Activated naive CD8-positive, alpha-beta T cell treated with anti-CD3 and anti-CD28 coated beads, Interleukin-2, amount 10 ng/mL, durations not matched to agents 7 days and 5 days (primary cell): ENCODE data around the gene ROBO1. TPM values are rescaled to one million over a fixed set of nuclear protein-coding genes. Genes with fewer than 3 reads are reported as not detected.

Experiments
- ATAC-seq: fragments of 150-1000 bp; cut with Tn5 transposase; one replicate; pipeline ENCODE4 v1.10.0; 2021; ENCODE audit warnings: low read depth, moderate library complexity
- POLR2A ChIA-PET: fragments of 350-600 bp; sonication (Branson Sonifier 250); formaldehyde crosslinking; loops from one replicate; lab custom pipeline; 2021; ENCODE audit warnings: antibody characterized with exemption; lab: Charles Lee
- DNase-seq: peaks from one replicate; pipeline ENCODE4 v3.0.0; 2021
- H3K27ac Mint-ChIP-seq: one replicate; pipeline ENCODE4 v1.8.0; 2022; ENCODE audit warnings: mild to moderate bottlenecking, mixed read lengths
- H3K27me3 Mint-ChIP-seq: one replicate; pipeline ENCODE4 v1.8.0; 2022; ENCODE audit warnings: mild to moderate bottlenecking, moderate library complexity, mixed read lengths
- H3K36me3 Mint-ChIP-seq: one replicate; pipeline ENCODE4 v1.8.0; 2021; ENCODE audit warnings: mild to moderate bottlenecking, mixed read lengths
- H3K4me1 Mint-ChIP-seq: one replicate; pipeline ENCODE4 v1.8.0; 2021; ENCODE audit warnings: mixed read lengths
- H3K4me3 Mint-ChIP-seq: one replicate; pipeline ENCODE4 v1.8.0; 2022; ENCODE audit warnings: mild to moderate bottlenecking, moderate library complexity, mixed read lengths
- H3K9me3 Mint-ChIP-seq: one replicate; pipeline ENCODE4 v1.8.0; 2021; ENCODE audit warnings: mixed read lengths
- total RNA-seq, 2 experiments: library from RNA; stranded (reverse); gene quantifications; one replicate each; pipeline ENCODE4 v1.2.3, GENCODE V29; 2021

ROBO1 gene
- total RNA-seq, 2 experiments from 2014 or later = 5.3 to 5.4 TPM

DNA sequence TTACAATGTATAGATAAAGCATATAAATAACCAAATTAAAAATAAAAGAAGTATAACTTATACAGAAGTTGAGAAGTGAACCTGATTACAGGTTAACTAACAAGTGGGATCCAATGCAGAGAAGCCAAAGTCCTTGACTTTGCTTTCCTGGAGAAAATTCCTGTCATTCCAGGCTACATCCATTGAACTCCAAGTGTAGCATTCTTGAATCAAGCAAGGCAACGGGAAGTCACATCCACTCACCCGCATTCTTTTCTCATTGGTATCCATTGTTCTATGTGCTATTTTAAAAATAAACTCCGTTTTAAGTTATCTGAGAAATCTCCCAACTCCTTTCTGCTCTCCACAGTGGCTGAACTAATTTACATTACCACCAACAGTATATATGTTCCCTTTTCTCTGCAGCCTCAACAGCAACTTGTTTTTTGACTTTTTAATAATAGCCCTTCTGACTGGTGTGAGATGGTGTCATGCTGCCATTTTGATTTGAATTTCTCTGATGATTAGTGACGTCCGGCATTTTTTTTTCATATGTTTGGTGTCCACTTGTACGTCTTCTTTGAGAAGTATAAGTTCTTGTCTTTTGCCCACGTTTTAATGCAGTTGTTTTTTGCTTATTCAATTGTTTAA, 534.3 kb downstream of the ROBO1 start:
- H3K9me3 Mint-ChIP-seq = peaks cover 6% of the 10 kb centered on the region
- POLR2A ChIA-PET = no interaction called here
- no peaks in the 10 kb centered on the region for H3K27me3 Mint-ChIP-seq
- DNase-seq (no peak), ATAC-seq (no peak)
- H3K36me3 Mint-ChIP-seq = no peaks in the 10 kb centered on the region
- no peaks in the 10 kb centered on the region for H3K4me1 Mint-ChIP-seq
- no peak overlapping the region for H3K4me3 Mint-ChIP-seq
- H3K27ac Mint-ChIP-seq = no peak overlapping the region

DNA sequence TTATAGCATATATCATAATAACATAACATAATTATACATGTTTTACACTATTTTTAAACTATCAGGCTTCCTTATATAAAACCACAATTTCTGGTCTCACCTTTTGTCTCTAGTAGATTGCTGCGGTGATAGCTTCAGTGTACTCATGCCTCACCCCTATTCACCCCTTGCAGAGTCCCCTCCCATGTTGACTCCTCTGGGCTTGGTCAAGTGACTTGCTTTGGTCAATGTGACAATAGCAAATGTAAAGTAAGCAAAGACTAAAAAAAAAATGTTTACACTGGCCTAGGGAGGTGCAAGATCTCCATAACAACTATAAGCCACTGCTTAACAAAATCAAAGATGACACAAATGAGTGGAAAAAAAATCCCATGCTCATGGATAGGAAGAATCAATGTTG, 537.5 kb downstream of the ROBO1 start:
- no peaks in the 10 kb centered on the region for H3K36me3 Mint-ChIP-seq
- POLR2A ChIA-PET = no interaction called here
- DNase-seq (no peak), ATAC-seq (no peak)
- H3K9me3 Mint-ChIP-seq = peaks cover 5% of the 10 kb centered on the region
- no peaks in the 10 kb centered on the region for H3K4me1 Mint-ChIP-seq
- H3K27me3 Mint-ChIP-seq = no peaks in the 10 kb centered on the region
- H3K27ac Mint-ChIP-seq = no peak overlapping the region
- no peak overlapping the region for H3K4me3 Mint-ChIP-seq

DNA sequence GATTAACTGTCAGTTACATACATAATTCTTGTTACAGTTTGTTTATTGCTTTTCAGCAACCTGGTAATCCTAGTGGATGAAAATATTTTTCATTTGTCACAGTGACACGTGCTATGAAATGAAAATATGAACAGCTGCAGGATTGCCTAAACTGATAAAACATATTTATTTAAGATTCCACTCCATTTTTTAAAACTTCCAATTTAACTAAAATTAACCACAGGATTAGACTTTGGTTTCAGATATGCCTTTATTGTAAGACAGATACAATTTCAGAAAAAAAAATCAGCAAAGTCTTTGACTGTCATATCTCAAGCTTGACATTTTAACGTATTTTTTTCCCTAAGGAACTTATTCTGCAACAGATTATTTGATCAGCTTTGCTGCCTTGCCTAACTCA, 550.7 kb downstream of the ROBO1 start:
- Mint-ChIP-seq H3K4me1 (no peaks in the 10 kb centered on the region), H3K36me3 (no peaks in the 10 kb centered on the region), H3K27ac (no peak overlapping the region), H3K27me3 (no peaks in the 10 kb centered on the region), H3K4me3 (no peak overlapping the region), H3K9me3 (no peaks in the 10 kb centered on the region)
- POLR2A ChIA-PET = no interaction called here
- ATAC-seq (no peak), DNase-seq (no peak)

DNA sequence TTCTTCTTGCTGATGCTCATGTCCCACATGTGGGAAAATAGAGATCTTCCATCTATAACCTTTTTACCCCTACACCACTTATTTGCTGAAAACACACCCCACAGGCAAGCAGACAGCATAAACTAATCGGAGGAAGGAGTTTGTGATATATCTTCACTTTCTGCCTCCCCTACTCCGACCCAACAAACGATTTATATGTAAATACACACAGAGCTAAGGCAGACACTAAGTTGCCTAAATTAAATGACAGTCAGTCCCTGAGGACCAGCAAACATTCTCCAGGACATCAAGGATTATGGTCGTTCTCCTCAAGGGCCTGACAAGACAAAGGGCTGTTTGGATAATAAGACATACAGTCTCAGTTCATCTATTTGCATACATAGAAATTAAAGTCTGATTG, 552.5 kb downstream of the ROBO1 start:
- H3K27ac Mint-ChIP-seq = no peak overlapping the region
- H3K4me1 Mint-ChIP-seq = no peaks in the 10 kb centered on the region
- no peak overlapping the region for H3K4me3 Mint-ChIP-seq
- ATAC-seq = no peak
- no peaks in the 10 kb centered on the region for H3K27me3 Mint-ChIP-seq
- no peaks in the 10 kb centered on the region for H3K9me3 Mint-ChIP-seq
- H3K36me3 Mint-ChIP-seq = no peaks in the 10 kb centered on the region
- no peak for DNase-seq
- POLR2A ChIA-PET = no interaction called here

DNA sequence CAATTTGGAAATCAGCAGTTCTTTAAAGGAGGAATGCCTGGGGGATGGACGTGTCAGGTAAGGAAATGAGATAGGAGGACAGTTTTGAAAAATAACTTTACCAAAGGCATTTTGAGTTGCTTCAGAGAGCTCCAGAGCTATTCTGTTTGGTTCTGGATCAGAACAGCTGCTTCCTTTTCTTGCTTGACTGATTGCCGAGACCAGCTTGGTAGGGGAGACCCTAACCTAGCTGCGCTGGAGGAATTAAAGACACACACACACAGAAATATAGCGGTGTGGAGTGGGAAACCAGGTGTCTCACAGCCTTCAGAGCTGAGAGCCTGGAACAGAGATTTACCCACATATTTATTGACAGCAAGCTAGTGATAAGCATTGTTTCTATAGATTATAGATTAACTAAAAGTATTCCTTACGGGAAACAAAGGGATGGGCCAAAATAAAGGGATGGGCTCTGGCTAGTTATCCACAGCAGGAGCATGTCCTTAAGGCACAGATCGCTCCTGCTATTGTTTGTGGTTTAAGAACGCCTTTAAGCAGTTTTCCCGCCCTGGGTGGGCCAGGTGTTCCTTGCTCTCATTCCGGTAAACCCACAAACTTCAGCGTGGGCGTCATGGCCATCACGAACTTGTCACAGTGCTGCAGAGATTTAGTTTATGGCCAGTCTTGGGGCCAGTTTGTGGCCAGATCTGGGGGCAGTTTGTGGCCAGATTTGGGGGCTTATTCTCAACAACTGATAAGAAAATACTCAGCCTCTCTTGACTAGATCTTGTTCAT, 556.0 kb downstream of the ROBO1 start:
- Mint-ChIP-seq H3K4me1 (no peaks in the 10 kb centered on the region), H3K27ac (no peak overlapping the region)

DNA sequence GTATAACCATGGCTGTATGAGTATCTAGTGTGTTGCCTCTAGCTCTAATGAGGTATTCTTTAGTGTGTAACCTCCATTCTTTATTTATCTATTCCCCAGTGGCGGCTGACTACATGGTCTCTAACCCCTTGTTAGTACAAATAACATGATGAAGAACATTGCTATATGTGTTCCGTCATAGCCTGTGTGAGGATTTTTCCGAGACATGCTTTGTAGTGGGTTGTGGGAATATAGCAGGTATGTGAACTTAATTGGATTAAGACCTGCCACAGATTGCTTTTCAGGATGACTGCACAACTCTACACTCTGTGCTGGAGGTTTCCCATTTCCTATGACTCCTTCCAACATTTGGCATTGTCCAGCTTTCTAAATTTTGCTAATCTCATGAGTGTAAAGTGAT, 563.4 kb downstream of the ROBO1 start:
- POLR2A ChIA-PET = no interaction called here
- H3K4me1 Mint-ChIP-seq = no peaks in the 10 kb centered on the region
- H3K4me3 Mint-ChIP-seq = no peak overlapping the region
- DNase-seq (no peak), ATAC-seq (no peak)
- no peaks in the 10 kb centered on the region for H3K36me3 Mint-ChIP-seq
- H3K9me3 Mint-ChIP-seq = peaks cover 5% of the 10 kb centered on the region
- H3K27me3 Mint-ChIP-seq = no peaks in the 10 kb centered on the region
- H3K27ac Mint-ChIP-seq = no peak overlapping the region

More for the DNA sequence above, 556.0 kb downstream of the ROBO1 start:
- Mint-ChIP-seq H3K4me3 (no peak overlapping the region), H3K36me3 (no peaks in the 10 kb centered on the region), H3K9me3 (peaks cover 7% of the 10 kb centered on the region), H3K27me3 (no peaks in the 10 kb centered on the region)
- POLR2A ChIA-PET = no interaction called here
- ATAC-seq = no peak
- no peak for DNase-seq

DNA sequence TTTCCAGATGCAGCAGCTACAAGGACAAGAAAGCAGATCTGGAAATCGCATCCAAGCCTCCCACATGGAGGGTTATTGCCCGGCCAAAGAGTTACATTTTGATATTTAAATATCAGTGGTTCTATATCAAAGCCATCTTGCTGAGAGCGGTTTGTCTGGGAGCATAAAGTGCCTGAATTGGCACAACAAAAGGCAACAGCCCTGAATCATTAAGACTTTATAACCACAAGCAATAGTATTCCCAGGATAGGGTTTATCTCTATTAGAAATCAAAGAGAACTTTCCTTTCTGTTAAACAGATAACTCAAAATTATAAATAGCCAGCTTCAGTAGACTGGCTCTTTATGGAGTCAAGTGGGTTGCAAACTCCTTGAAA, 564.7 kb downstream of the ROBO1 start:
- ATAC-seq = no peak
- POLR2A ChIA-PET = no interaction called here
- no peak overlapping the region for H3K27ac Mint-ChIP-seq
- no peaks in the 10 kb centered on the region for H3K4me1 Mint-ChIP-seq
- H3K4me3 Mint-ChIP-seq = no peak overlapping the region
- DNase-seq = no peak
- H3K9me3 Mint-ChIP-seq = peaks cover 2% of the 10 kb centered on the region
- no peaks in the 10 kb centered on the region for H3K36me3 Mint-ChIP-seq
- no peaks in the 10 kb centered on the region for H3K27me3 Mint-ChIP-seq

DNA sequence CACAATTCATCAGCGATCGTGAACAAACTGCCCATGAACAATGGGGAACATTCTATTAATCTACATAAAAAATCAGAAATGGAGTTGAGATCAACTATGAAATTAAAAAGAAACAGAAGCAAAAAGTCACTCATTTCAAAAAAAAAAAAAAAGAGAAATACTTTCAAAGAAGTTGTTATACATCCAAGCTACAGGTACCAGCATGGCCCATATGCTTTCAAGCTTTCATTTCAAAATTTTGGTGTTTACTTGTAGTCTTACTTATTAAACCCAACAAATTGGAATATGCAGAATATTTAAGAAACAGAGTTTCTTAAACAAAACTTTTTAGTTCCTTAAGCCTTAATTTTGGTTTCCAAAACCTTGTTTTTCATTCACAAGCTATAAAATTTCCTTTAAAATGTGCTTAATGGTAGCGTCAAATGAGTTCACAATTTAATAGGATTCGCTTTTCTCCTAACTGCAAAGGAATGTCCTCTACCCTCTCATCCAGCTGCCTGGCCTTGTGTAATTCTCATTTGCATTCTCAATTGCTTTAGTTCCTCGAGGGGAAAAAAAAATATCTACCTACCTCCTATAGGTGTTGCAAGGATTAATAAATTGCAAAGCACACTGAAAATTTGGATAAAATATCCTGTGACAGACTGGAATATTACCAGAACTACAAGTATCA, 565.2 kb downstream of the ROBO1 start:
- H3K36me3 Mint-ChIP-seq = no peaks in the 10 kb centered on the region
- H3K4me1 Mint-ChIP-seq = no peaks in the 10 kb centered on the region
- ATAC-seq (no peak), DNase-seq (no peak)
- no peaks in the 10 kb centered on the region for H3K27me3 Mint-ChIP-seq
- H3K4me3 Mint-ChIP-seq = no peak overlapping the region
- H3K9me3 Mint-ChIP-seq = peaks cover 2% of the 10 kb centered on the region
- H3K27ac Mint-ChIP-seq = no peak overlapping the region
- POLR2A ChIA-PET = no interaction called here

DNA sequence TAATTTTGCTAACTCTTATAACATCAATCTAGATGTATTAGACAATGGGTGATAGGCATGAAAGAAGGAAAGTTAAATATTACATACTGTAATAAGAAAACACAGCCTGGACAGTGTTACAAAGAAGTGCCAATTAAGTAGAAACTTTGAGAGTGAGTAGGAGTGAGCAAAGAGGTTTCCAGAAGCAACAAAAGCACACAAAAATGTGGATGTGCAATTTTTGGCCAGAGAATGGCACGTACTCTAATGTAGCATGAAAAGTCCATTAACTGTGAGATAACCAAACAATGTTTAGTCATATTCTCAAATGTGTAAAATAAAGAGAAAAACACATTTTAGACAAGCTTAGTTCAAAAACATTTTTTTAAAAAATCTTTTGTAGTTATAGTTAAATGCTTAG, 567.3 kb downstream of the ROBO1 start:
- Mint-ChIP-seq H3K4me3 (no peak overlapping the region), H3K36me3 (no peaks in the 10 kb centered on the region), H3K27ac (no peak overlapping the region), H3K4me1 (no peaks in the 10 kb centered on the region), H3K9me3 (peaks cover 4% of the 10 kb centered on the region), H3K27me3 (no peaks in the 10 kb centered on the region)
- ATAC-seq (no peak), DNase-seq (no peak)
- POLR2A ChIA-PET = no interaction called here

DNA sequence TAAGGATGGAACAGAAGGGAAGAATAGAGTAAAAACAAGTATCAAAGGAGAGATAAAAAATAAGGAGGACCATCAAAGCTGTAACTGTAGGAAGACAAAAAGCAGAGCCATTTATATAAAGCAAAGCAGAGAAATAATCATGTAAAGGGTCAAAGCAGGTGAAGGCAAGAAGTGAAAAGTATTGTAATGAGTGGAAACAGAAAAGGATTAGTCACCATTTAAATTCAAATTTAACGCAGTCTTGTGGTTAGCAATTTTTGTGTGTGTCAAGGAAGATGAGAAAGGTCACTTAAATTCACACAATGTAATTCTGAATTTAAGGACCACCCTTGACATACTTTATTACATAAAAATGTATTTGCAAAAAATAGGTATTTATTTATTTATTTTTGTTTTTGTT, 567.8 kb downstream of the ROBO1 start:
- no peaks in the 10 kb centered on the region for H3K36me3 Mint-ChIP-seq
- DNase-seq (no peak), ATAC-seq (no peak)
- H3K9me3 Mint-ChIP-seq = peaks cover 4% of the 10 kb centered on the region
- H3K4me1 Mint-ChIP-seq = no peaks in the 10 kb centered on the region
- H3K4me3 Mint-ChIP-seq = no peak overlapping the region
- no peak overlapping the region for H3K27ac Mint-ChIP-seq
- no peaks in the 10 kb centered on the region for H3K27me3 Mint-ChIP-seq
- POLR2A ChIA-PET = no interaction called here

DNA sequence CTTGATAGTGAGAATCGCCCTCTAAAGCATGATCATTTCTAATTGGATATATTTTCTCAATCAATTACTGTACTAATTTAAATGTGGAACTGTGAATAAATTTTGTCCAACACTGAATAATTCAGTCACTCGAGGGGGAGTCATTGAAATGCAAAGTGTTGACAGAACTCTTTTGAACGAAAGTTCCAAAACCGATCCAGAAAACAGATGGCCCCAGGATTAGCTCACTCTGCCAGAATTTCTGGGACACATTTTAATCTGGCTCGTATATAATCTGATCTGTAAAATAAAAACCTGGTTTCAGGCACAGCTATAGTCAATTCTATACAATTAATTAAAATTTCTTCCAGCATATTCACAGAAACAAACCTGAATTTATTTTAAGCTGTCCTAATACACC, 580.4 kb downstream of the ROBO1 start:
- Mint-ChIP-seq H3K4me3 (no peak overlapping the region), H3K36me3 (no peaks in the 10 kb centered on the region), H3K9me3 (no peaks in the 10 kb centered on the region), H3K4me1 (no peaks in the 10 kb centered on the region), H3K27ac (no peak overlapping the region), H3K27me3 (peaks cover 1% of the 10 kb centered on the region)
- POLR2A ChIA-PET = no interaction called here
- ATAC-seq (no peak), DNase-seq (no peak)

DNA sequence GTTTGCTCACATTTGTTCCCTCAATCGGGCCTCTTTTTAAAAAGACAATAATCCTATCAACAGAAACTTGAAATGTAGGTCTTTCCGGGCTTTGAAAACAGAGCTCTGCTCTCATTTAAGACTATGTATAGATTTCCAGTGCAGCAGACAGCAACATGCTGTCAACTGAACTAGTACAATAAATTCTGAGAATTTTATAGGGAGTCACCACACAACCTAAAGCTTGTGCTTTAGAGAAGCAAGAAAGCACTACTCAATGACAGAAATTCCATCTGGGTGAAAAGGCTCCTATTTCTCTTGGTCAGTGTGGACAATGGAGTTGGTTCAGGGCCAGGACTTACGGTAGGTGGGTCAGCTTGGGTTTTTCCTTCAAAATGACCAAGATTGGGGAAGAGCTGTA, 583.5 kb downstream of the ROBO1 start:
- DNase-seq = no peak
- Mint-ChIP-seq H3K36me3 (no peaks in the 10 kb centered on the region), H3K4me1 (no peaks in the 10 kb centered on the region), H3K27me3 (no peaks in the 10 kb centered on the region), H3K4me3 (no peak overlapping the region), H3K9me3 (no peaks in the 10 kb centered on the region), H3K27ac (no peak overlapping the region)
- ATAC-seq = no peak
- POLR2A ChIA-PET = no interaction called here

DNA sequence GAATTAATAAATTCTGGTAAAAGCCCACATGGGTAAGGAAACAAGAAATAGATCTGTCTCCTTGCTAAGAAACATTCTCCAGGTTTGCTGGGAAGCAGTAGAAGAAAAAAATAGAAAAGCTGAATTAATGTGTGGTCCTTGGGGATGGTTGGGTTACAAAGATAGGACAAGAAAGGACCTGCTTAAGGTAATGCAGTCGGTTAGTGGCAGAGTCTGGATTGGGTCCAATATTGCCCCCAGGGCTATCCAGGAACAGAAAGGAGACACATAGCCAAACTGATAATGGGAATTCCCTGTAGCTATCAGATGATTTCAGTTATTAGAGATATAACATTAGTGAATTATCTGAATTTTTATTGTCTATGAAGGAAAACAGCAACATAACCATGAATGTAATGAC, 584.3 kb downstream of the ROBO1 start:
- H3K27me3 Mint-ChIP-seq = no peaks in the 10 kb centered on the region
- POLR2A ChIA-PET = no interaction called here
- no peaks in the 10 kb centered on the region for H3K9me3 Mint-ChIP-seq
- DNase-seq (no peak), ATAC-seq (no peak)
- H3K4me3 Mint-ChIP-seq = no peak overlapping the region
- no peaks in the 10 kb centered on the region for H3K4me1 Mint-ChIP-seq
- no peak overlapping the region for H3K27ac Mint-ChIP-seq
- H3K36me3 Mint-ChIP-seq = no peaks in the 10 kb centered on the region
